NT2/D1 (cell line): ENCODE results near the gene PTPN18.

ENCODE experiments used
- SUZ12 ChIP-seq: IDR thresholded peaks from 2 replicates; pipeline ENCODE4 v1.6.1; 2011; ENCODE audit not compliant: insufficient read length, insufficient read depth; ENCODE audit errors: extremely low read depth
- YY1 ChIP-seq: IDR thresholded peaks from 2 replicates; pipeline ENCODE4 v1.6.1; 2011; ENCODE audit not compliant: insufficient read length, insufficient read depth

DNA sequence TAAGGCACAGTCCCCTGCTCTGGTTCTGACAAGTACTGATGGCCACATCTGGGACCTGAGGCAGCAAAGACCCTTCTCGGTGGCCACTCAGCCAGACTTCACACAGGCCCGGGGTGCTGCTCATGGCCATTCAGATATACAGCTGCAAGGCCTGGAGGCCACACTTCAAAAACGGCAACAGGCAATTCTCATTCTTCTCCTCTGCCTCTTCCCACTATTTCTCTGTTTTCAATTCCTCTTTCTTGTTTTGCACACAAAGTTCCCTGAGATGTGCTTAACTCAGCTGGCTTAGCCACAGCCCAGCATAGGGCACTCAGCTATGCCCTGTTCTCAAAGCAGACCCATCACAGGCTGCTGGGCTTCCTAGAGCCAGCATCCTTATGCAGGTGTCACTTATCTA is 29.9 kb downstream of the PTPN18 start:
- TF ChIP-seq YY1 (no peak), SUZ12 (no peak)
